ENCODE data around the gene CTNND2.
A peak's percentile ranks its signal among the peaks of the same experiment; 100 is the strongest.

The CTNND2 gene

GRCh38 chr5:11734369-11734768 is 169.9 kb downstream of the CTNND2 start:
- TF ChIP-seq, protein P1, sequence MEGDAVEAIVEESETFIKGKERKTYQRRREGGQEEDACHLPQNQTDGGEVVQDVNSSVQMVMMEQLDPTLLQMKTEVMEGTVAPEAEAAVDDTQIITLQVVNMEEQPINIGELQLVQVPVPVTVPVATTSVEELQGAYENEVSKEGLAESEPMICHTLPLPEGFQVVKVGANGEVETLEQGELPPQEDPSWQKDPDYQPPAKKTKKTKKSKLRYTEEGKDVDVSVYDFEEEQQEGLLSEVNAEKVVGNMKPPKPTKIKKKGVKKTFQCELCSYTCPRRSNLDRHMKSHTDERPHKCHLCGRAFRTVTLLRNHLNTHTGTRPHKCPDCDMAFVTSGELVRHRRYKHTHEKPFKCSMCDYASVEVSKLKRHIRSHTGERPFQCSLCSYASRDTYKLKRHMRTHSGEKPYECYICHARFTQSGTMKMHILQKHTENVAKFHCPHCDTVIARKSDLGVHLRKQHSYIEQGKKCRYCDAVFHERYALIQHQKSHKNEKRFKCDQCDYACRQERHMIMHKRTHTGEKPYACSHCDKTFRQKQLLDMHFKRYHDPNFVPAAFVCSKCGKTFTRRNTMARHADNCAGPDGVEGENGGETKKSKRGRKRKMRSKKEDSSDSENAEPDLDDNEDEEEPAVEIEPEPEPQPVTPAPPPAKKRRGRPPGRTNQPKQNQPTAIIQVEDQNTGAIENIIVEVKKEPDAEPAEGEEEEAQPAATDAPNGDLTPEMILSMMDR (IDR thresholded peaks at IDR 0.05; ENCODE audit: low read depth, low read length): no peak
- DNase-seq (ENCODE audit: low read depth, low spot score): no peak
- in situ Hi-C loops (cut with HindIII; ENCODE audit: low sequenced_read_pairs): no loop called here
- H3K4me3 ChIP-seq (ENCODE audit: low read depth, low read length): no peak overlapping the region

DNA sequence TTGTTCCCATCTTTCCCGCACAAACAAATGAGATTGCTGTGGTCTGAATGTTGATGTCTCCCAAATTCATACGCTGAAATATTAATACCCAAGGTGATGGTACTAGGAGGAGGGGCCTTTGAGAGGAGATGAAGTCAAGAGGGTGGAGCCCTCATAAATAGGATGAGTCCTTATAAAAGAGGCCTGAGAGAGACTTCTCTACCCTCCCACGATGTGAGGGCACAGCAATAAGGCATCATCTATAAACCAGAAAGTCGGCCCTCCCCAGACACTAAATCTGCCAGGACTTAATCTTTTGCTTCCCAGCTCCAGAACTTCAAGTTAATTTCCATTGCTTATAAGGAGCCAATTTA is 170.4 kb downstream of the CTNND2 start:
- TF ChIP-seq, protein P1 (IDR thresholded peaks at IDR 0.05; ENCODE audit: low read depth, low read length): no peak
- in situ Hi-C loops (cut with HindIII; ENCODE audit: low sequenced_read_pairs): no loop called here
- H3K4me3 ChIP-seq (ENCODE audit: low read depth, low read length): no peak overlapping the region
- no peak for DNase-seq (ENCODE audit: low read depth, low spot score)

DNA sequence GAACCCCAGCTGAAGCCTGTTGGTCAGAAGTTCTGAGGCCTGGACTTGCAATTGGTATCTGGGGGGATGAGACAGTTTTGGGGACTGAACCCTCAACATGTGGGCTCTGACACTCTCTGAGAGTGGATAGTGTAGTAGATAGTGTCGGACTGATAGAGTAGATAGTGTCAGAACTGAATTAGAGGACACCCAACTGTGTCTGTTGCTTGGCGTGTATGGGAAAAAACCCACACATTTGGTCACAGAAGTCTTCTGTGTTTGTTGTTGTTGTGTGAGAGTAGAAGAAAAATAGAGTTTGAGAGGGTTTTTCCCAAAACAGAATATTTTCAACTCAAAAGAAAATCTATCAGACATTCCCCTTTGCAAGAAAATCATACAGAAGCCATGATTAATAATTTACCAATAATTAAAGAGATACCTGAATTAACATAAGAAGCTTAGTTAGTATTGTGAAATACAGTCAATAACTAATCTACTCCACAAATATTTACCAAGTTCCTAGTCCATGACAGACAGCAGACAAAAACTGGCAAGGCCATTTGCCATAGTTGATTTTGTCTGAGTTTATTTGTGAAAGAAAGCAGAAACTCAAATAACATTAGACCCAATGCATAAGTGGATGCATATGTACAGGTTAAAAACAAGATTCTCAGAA is 170.9 kb downstream of the CTNND2 start:
- no peak for DNase-seq (ENCODE audit: low read depth, low spot score)
- TF ChIP-seq, protein P1 (IDR thresholded peaks at IDR 0.05; ENCODE audit: low read depth, low read length): no peak
- in situ Hi-C loops (cut with HindIII; ENCODE audit: low sequenced_read_pairs): no loop called here
- no peak overlapping the region for H3K4me3 ChIP-seq (ENCODE audit: low read depth, low read length)

- no peak for DNase-seq (ENCODE audit: low read depth, low spot score)
- TF ChIP-seq, protein P1 (IDR thresholded peaks at IDR 0.05; ENCODE audit: low read depth, low read length): no peak
- no peak overlapping the region for H3K4me3 ChIP-seq (ENCODE audit: low read depth, low read length)
- in situ Hi-C loops (cut with HindIII; ENCODE audit: low sequenced_read_pairs): no loop called here
These were observed 179.3 kb downstream of the CTNND2 start for GRCh38 chr5:11724940-11725339.

- TF ChIP-seq, protein P1 (IDR thresholded peaks at IDR 0.05; ENCODE audit: low read depth, low read length): peak; percentile 38
- DNase-seq (ENCODE audit: low read depth, low spot score): peak; percentile 30
- in situ Hi-C loops (cut with HindIII; ENCODE audit: low sequenced_read_pairs): no loop called here
These were observed 184.3 kb downstream of the CTNND2 start for GRCh38 chr5:11719888-11720481.

DNA sequence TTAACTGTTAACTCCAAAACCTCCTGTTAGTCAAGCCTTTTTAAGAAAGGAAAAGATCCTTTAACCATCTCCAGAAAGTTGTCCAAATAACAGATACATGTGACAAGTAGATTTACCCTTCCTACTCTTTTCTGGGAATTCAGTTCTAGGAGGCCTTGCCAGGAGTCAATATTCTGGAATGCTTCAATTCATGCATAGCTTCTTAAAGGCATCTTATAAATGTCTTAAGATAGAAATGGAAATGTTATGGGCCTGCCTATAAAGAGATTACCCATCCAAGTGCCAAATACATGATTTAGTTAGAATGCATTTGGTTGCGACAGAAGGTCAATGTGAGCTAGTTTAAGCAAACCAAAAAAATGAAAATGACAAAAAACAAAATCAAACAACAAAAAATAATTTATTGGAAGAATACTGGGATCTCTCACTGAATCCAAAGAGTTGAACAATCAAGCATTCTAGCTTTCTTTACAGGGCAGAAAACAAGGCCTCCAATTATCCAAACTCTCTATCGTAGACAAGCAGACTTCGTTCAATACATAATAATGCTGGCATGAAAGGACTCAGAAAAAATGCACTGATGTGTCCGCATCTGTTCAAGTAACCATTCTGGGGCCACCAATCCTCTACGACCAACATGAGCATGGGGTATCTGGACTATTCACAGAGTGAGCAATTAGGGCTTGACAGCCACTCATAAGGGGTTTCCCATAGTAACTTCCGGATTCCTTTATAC is 188.6 kb downstream of the CTNND2 start:
- in situ Hi-C loops (cut with HindIII; ENCODE audit: low sequenced_read_pairs): no loop called here

More at GRCh38 chr5:11719888-11720481, 184.3 kb downstream of the CTNND2 start:
- no peak overlapping the region for H3K4me3 ChIP-seq (ENCODE audit: low read depth, low read length)

More for the DNA sequence above, 188.6 kb downstream of the CTNND2 start:
- no peak for DNase-seq (ENCODE audit: low read depth, low spot score)
- no peak overlapping the region for H3K4me3 ChIP-seq (ENCODE audit: low read depth, low read length)
- TF ChIP-seq, protein P1 (IDR thresholded peaks at IDR 0.05; ENCODE audit: low read depth, low read length): no peak
